ENCODE results near the gene PLD6. TPM values are rescaled to one million over a fixed set of nuclear protein-coding genes. Genes with fewer than 3 reads are reported as not detected.

PLD6 gene
- total RNA-seq, 1 experiment from 2014 or later: 0.09 TPM

DNA sequence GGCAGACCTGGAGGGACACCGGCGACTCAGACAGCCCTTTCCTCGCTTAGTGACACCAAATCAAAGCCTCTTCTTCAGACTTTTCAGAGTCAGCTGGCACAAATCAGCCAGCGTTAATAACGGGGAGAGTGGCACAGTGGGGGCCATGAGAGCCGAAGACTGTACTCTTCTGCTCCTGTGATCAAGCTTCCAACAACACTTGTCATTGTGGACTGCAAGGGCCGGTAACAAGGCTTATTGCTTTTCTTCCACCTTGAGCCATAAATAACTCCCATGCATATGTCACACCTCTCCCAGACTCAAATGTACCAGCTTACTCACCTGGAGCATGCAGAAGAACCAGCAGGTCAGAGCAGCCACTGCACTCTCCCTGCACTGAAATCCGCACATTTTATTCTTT lies 18.0 kb upstream of the PLD6 start:
- Histone ChIP-seq H3K23ac (ENCODE audit: insufficient read length, low read depth, low read length) (no peak overlapping the region), H2BK20ac (ENCODE audit: low read depth, low read length, poor library complexity, severe bottlenecking) (no peak overlapping the region), H3K56ac (ENCODE audit: insufficient read length, low read depth, low read length) (no peak overlapping the region), H3K79me1 (ENCODE audit: insufficient read depth, low read depth, low read length, poor library complexity, severe bottlenecking) (no peaks in the 10 kb centered on the region), H3K27ac (ENCODE audit: insufficient read length, low read depth, low read length) (no peak overlapping the region), H2AK5ac (ENCODE audit: insufficient read length, low read length) (no peak overlapping the region), H3K14ac (ENCODE audit: insufficient read depth, low read length) (no peak overlapping the region), H4K5ac (ENCODE audit: insufficient read length, low read depth, low read length) (no peak overlapping the region), H3K23me2 (ENCODE audit: insufficient read length, low read depth, low read length, poor library complexity, severe bottlenecking) (no peaks in the 10 kb centered on the region), H3K4ac (ENCODE audit: low read depth, low read length) (no peak overlapping the region), H3K27me3 (ENCODE audit: insufficient read depth, low read length) (no peaks in the 10 kb centered on the region), H3K18ac (ENCODE audit: insufficient read length, low read depth, low read length) (no peak overlapping the region), H2BK5ac (ENCODE audit: insufficient read length, low read length) (no peak overlapping the region), H4K20me1 (ENCODE audit: control insufficient read depth, insufficient read depth, insufficient read length) (no peaks in the 10 kb centered on the region), H4K8ac (replicated peaks; ENCODE audit: insufficient read length, low read depth, low read length) (no peak overlapping the region), H3K4me2 (ENCODE audit: insufficient read depth, insufficient read length, low read length) (no peak overlapping the region), H3K79me2 (ENCODE audit: insufficient read depth, low read length) (no peaks in the 10 kb centered on the region), H2BK15ac (ENCODE audit: low read depth, low read length) (no peak overlapping the region), H2AFZ (ENCODE audit: low read length) (no peak overlapping the region), H3K9ac (ENCODE audit: extremely low read depth, insufficient read length, low read length) (no peak overlapping the region), H3K9me3 (ENCODE audit: control insufficient read depth, low read depth, low read length) (no peaks in the 10 kb centered on the region), H3T11ph (ENCODE audit: low read length) (no peak overlapping the region), H2BK120ac (ENCODE audit: low read depth, low read length, poor library complexity, severe bottlenecking) (no peak overlapping the region), H4K91ac (ENCODE audit: insufficient read length, low read depth, low read length) (no peak overlapping the region), H3K4me1 (ENCODE audit: insufficient read depth, low read length) (no peaks in the 10 kb centered on the region), H2BK12ac (ENCODE audit: insufficient read length, low read depth, low read length) (no peak overlapping the region)
- WGBS (ENCODE audit: extremely low coverage, insufficient read length, low lambda C conversion rate): no CpG with 5 or more reads among the region's 8 CpGs
- no peak overlapping the region for H3K4me3 Mint-ChIP-seq
- H3K4me1 Mint-ChIP-seq: peaks cover 0 to 6% of the 10 kb centered on the region in 2 experiments; a peak in 2 of 4 replicates
- H3K27me3 Mint-ChIP-seq (ENCODE audit: low read depth): no peaks in the 10 kb centered on the region
- H3K36me3 Mint-ChIP-seq (ENCODE audit: insufficient read depth in 1 of 3, low read depth in 3 of 3): peaks cover 42 to 92% (median 81%) of the 10 kb centered on the region in 3 experiments
- H3K27ac Mint-ChIP-seq: no peak overlapping the region; a peak in 1 of 7 replicates
- no peak for DNase-seq
- no peaks in the 10 kb centered on the region for H3K9me3 Mint-ChIP-seq
- TF ChIP-seq, protein P1, sequence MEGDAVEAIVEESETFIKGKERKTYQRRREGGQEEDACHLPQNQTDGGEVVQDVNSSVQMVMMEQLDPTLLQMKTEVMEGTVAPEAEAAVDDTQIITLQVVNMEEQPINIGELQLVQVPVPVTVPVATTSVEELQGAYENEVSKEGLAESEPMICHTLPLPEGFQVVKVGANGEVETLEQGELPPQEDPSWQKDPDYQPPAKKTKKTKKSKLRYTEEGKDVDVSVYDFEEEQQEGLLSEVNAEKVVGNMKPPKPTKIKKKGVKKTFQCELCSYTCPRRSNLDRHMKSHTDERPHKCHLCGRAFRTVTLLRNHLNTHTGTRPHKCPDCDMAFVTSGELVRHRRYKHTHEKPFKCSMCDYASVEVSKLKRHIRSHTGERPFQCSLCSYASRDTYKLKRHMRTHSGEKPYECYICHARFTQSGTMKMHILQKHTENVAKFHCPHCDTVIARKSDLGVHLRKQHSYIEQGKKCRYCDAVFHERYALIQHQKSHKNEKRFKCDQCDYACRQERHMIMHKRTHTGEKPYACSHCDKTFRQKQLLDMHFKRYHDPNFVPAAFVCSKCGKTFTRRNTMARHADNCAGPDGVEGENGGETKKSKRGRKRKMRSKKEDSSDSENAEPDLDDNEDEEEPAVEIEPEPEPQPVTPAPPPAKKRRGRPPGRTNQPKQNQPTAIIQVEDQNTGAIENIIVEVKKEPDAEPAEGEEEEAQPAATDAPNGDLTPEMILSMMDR (conservative IDR thresholded peaks at IDR 0.05): no peak

Data from H9 (cell line).